ENCODE data around the gene C3orf20. TPM values are rescaled to one million over a fixed set of nuclear protein-coding genes. Genes with fewer than 3 reads are reported as not detected.
A peak's percentile ranks its signal among the peaks of the same experiment; 100 is the strongest.

Gene C3orf20
- total and polyA plus RNA-seq, 9 of the 15 experiments (the other 6 are each of a cell fraction or from before 2014, with no cell fraction given), result 0.04 TPM; not detected in 8

- FAIRE-seq (no peak), ATAC-seq (no peak), DNase-seq (ENCODE audit: extremely low read depth in 1 of 4, low spot score in 3 of 4) (no peak)
- H3K9me3 ChIP-seq (replicated peaks; ENCODE audit: control insufficient read depth, insufficient read depth, low read depth, low read length), result no peaks in the 10 kb centered on the region
- peaks cover 15 to 42% of the 10 kb centered on the region in 2 experiments for H3K27me3 ChIP-seq (ENCODE audit: control insufficient read depth in 2 of 2, insufficient read depth in 2 of 2, low read length in 2 of 2)
- no peaks in the 10 kb centered on the region for H3K79me2 ChIP-seq (ENCODE audit: control insufficient read depth, insufficient read depth, low read length)
- intact Hi-C loops (cut with micrococcal nuclease) (loop anchor here (5.0 kb wide), 2 partner anchors 277 to 887 kb away; no protein-coding TSS in a partner anchor), in situ Hi-C loops (cut with MboI) (no loop called here)
- TF ChIP-seq PREB (CRISPR knock-in tag; IDR thresholded peaks at IDR 0.05) (no peak), NFIC (IDR thresholded peaks at IDR 0.05) (peak; percentile 70)
- ChIA-PET POLR2A (interaction anchor here (0.8 to 1.6 kb wide), 2 partner anchors 9 to 97 kb away, joined by 3 to 5 read pairs; no protein-coding TSS in a partner anchor), CTCF (ENCODE audit: low intra/inter-chr PET ratio) (no interaction called here)
- H4K20me1 ChIP-seq (replicated peaks; ENCODE audit: control insufficient read depth, insufficient read depth, low read length), result no peaks in the 10 kb centered on the region
- no peak overlapping the region for H3K9ac ChIP-seq (ENCODE audit: insufficient read depth in 1 of 2, low read depth in 2 of 2, low read length in 2 of 2)
- H3K4me3 ChIP-seq, result no peak overlapping the region
- H2AFZ ChIP-seq (ENCODE audit: low read depth, low read length), result no peak overlapping the region
- H3K36me3 ChIP-seq (ENCODE audit: control insufficient read depth, insufficient read depth, low read length), result no peaks in the 10 kb centered on the region
- WGBS (ENCODE audit: insufficient coverage, low coverage, missing lambda C conversion rate), result under 1% methylated on average over 8 of the region's 8 CpGs
- BruUV-seq (replicated peaks), result no TSS peak
- H3K9me1 ChIP-seq (ENCODE audit: control insufficient read depth, insufficient read depth, low read length), result no peaks in the 10 kb centered on the region
- H3K4me2 ChIP-seq (ENCODE audit: insufficient read depth, low read length), result no peak overlapping the region
- H3K4me1 ChIP-seq (replicated peaks in 1 of 2; ENCODE audit: control insufficient read depth in 2 of 2, insufficient read depth in 2 of 2, low read length in 2 of 2), result no peaks in the 10 kb centered on the region
- no peak overlapping the region for H3K27ac ChIP-seq (ENCODE audit: extremely low read depth, low read depth, low read length)
These were observed 109.2 kb downstream of the C3orf20 start for GRCh38 chr3:14784087-14784681.
